CD4-positive, alpha-beta T cell treated with Interleukin-17A for 4 hours (primary cell): ENCODE measurements around the gene MRPS10.
"Not testable (repeated sequence)": the region's sequence is repeated elsewhere in the genome, so short reads cannot be mapped to it uniquely, and the experiment has no call there.

Experiments used
- DNase-seq: peaks from one replicate; pipeline ENCODE4 v3.0.0-alpha.2; 2020; ENCODE audit warnings: mixed read lengths

The MRPS10 gene

DNA sequence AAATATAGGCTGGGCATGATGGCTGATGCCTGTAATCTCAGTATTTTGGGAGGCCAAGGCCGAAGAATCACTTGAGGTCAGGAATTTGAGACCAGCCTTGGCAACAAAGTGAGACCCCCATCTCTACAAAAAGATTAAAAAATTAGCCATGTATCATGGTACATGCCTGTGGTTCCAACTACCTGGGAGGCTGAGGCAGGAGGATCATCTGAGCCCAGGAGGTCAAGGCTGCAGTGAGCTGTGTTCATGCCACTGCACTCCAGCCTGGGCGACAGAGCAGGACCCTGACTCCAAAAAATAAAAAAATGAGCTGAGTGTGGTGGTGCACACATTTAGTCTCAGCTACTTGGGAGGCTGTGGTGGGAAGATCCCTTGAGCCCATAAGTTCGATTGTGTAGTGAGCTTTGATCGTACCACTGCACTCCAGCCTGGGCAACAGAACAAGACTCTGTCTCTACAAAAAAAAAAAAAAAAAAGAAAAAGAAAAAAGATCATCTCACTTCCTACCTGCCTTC lies 12.8 kb downstream of the MRPS10 start:
- DNase-seq: no peak

DNA sequence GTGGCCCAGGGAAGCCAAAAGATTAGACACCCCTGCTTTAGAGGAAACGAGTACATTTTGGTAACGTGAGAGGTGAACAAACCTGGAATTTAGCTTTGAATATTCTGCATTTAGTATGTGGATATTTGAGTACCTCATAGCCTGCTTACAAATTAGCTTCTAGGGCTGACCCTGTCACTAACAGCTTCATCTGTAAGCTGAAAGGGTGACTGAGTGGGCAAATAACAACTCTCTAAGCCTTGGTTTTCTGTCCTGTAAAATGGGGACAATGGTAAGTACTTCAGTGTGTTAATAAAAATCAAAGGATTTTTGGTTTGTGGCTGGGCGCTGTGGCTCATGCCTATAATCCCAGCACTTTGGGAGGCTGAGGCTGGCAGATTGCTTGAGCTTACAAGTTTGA lies 14.5 kb downstream of the MRPS10 start:
- no peak for DNase-seq

DNA sequence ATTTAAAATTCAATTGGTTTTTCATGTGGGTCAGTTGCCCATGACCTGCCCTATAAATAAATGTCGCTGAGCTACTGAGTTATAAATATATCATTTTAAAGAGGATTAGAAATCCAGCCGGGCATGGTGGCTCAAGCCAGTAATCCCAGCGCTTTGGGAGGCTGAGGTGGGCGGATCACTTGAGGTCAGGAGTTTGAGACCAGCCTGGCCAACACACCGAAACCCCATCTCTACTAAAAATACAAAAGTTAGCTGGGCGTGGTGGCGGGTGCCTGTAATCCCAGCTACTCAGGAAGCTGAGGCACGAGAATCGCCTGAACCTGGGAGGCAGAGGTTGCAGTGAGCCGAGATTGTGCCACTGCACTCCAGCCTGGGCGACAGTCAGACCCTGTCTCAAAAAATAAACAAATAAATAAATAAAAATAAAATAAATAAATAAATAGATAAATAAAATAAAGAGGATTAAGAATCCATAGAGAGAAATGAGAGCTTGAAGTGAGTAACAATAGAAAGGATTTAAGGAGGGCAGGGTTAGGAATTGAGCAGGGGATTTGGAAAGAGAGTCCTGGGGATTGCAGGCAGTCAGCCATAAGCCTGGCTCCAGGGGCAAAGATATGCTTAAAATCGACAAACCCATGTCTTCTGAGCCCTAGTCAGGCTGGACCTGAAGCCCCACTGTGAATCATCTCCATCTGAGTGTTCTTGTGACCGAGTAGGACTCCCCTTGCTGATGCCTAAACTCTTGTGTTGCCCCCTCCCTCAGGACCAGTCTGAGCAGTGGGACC lies 15.3 kb downstream of the MRPS10 start:
- not testable (repeated sequence) for DNase-seq

DNA sequence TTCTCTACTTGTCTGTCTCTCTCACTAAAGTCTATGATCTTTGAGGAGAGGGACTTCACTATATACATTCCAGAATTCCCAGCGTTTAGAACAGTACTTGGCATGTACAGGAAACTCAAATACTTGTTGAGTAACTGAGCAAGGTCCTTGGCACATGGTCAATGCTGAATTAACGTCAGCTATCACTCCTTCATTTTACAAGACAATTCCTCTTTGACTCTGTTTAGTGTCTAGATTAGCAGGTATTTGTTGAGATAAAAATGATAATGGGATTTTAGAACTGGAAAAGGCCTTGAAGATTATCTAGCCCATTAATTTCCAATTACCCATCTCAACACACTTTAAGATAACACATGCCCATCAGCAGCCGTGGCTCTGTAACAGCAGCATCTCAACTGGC lies 16.3 kb downstream of the MRPS10 start:
- DNase-seq: no peak

DNA sequence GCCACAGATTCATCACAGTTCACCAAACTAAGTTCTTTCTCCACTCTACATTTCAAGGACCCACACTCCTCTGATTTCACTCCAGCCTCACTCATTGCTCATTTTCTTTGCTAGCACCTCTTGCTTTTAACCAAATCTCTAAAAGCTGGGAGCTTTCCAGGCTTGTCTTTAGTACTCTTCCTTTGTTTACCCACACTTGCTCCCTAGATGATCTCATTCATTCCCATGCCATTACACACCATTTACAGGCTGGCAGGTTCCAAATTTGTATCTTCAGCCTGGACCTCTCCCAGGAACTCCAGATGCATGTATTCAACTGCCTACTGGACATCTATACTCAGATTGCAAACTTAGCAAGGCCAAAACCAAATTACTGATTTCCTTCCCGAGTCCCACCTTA lies 17.6 kb downstream of the MRPS10 start:
- DNase-seq: no peak

DNA sequence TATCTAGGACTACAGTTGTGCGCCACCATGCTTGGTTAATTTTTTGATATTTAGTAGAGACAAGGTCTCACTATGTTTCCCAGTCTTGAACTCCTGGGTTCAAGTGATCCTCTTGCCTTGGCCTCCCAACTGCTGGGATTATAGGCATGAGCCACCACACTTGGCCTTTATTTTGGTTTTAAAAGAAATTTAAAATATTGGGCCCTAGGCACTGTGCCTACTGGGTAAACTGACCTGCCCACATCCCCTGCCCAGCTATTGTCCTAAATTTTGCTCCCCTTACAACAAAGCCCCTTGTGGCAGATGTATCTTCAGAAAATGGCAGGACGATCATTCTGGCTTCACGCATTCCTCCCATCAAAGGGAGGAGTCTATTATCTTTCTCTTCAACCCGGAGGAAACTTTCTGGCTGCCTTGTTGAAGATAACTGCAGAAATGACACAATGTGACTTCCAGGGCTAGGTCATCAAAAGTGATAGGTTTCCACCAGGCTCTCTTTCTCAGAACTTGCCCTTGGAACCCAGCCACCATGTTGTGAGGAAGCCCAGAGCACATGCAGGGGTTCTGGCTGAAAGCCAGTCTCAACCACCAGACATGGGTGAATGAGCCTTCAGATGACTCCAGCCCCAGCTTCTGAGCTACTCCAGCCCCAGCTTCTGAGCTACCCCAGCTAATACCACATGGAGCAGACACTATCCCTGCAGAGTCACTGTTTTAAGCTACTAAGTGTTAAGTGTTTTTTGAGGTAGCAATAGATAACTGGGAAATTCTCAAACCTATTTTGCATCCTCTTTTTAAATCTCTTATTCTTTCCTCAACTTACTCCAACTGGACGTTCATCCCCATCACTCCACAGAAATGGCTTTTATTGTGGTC lies 18.3 kb downstream of the MRPS10 start:
- DNase-seq: no peak

DNA sequence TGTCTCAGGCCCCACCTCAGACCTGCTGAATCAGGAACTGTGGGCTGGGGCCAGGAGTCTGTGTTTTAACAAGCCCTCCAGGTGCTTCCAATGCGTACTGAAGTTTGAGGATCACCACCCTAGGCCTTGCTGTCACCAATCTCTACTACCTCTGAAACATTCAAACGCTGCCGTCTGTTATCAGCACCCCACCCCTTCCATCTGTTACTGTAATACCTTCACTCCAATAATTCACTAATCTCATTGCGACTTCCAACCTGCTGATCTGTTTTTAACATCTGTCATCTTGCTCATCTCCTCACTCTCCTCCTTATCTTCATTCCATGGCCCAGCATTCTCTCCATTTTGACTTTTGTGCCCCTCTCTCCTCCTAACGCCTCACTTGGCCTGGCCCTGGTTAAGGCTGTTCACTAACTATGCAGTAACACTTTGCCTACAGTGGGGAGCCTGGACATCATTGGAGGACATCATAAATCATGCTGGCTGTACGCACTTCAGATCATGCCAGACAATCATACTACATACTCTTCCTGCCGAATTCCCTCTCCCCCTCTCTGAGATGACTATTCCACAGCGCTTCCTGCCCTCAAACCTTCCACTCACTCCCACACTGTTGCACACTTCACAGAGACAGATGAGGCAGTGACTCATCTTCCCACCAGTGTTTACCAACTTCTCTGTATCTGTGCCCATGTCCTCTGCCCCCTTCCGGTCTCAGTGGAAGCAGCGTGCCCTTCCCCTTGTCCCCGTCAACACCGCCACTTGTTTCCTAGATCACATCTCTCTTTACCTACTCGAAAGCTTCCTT lies 19.9 kb downstream of the MRPS10 start:
- DNase-seq: peak; percentile 37

DNA sequence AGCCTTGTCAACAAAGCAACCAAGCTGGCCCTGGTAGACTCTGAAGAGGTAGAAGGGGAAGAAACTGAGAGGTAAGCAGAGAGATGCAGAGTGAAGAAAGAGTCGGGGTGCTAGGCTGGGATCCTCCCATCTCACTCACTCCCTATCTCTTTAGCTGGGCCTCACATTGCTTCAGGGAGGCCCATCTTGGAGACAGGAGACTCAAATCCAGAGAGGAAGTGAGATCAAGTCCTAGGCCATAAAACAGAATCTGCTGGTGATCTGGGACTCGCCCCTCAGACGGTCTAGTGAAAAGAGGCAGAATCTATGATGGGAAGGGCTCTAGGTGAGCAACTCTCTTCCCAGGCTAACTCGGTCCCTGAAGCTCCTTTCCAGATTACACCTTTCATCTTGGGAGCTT lies 22.2 kb downstream of the MRPS10 start:
- DNase-seq: no peak

DNA sequence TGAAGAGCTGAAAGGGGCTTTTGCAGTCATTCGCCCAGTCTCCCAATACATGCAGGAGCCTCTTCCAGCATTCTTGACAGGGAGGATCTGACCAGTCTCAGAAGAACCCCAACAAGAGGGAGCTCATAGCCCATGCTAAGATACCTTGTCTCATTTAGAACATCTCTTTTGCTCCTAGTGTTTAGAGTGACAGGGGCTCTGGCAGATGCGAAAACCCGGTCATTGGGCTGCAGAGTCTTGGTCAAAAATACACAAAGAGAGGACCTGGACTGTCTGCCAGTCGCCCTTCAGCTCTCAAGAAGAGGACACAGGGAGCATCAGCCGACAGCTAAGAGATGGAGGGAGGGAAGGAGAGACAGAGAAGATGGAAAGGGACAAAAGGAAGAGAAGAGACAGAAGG lies 23.6 kb downstream of the MRPS10 start:
- DNase-seq: no peak

DNA sequence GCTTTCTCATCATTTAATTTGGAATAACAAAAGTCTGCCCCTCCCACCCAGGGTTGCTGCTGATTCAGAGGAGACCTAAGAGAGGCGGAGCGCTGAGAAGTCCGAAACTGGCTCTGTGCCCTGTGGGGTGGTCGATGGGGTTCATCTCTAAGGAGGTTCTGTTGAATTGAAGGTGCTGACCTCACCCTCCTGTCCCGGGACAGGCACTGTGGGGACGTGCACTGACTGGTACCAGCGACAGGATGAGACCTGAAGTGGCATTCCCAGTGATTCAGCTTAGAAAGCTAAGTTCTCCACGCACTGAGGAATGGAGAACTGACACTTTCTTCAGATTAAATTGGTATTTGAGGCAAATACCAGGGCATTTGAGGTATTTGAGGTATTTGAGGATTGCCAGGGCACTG lies 24.2 kb downstream of the MRPS10 start:
- no peak for DNase-seq

DNA sequence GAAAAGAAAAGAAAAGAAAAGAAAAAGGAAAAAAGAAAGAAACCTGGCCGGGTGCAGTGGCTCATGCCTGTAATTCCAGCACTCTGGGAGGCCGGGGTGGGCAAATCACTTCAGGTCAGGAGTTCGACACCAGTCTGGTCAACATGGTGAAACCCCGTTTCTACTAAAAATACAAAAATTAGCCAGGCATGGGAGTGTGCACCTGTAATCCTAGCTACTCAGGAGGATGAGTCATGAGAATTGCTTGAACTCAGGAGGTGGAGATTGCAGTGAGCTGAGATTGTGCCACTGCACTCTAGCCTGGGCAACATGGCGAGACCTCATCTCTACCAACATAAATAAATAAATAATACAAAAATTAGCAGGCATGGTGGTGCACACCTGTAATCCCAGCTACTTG lies 25.3 kb downstream of the MRPS10 start:
- DNase-seq: not testable (repeated sequence)

DNA sequence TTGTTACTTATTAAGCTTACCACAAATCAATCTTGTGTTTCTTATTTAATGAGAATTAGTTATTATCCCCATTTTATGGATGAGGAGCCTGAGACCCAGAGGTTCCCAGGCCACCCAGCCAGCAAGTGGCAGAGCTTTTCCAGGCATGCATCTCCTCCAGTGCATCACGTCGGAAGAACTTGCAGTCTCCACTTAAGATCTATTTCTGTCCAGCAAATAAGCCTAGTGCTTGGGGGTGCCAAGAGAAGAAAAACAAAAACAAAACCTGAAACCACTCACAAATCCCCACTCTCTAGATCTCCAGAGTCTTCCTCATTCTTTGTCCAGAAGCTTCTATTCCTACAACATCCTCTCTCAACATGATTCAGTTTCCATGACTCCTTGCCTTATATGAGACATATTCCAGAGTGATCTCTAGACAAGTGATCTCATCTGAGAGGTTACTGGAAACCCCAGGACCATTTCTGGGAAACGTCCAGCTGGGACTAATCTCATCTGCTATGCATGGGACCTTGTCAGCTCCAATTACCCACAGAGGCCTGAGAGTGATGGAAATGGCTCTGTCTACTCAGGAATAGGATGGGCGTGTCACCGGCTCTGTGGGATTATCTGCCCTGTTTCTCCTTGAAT lies 27.0 kb downstream of the MRPS10 start:
- DNase-seq: no peak

DNA sequence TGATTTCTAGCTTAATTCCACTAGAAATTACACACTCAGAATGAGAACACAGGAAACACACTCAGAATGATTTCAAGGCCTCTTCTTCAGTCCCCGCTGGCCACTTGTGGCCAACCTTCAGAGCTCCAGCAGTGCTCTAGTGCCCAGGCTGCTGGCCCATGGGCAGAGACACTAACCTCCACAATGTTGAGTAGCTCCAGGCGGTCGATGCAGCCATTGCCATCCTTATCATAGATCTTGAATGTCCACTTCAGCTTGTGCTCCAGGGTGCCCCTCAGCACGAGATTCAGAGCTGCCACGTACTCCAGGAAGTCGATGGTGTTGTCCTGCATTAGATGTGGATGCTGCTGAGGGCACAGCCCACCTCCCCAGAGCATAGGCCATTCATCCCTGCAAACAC lies 29.3 kb downstream of the MRPS10 start:
- DNase-seq: no peak

DNA sequence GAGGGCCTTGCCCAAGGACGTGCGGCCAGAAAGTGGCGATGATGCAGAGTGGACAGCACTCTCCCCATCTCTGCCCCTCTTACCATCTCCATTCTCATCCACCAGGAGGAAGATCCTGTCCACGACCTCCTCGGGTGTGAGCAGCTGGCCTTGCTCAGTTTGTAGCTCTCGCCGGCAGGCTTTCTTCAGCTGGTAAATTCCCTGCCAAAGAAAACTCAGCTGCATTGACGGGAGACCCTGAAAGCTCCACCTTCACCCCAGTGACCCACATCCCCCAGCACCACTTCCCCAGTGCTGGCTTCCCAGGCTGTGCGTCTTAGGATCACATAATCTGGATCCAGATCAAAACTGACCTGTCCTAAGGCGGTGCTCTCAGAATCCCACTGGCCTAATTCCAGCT lies 32.1 kb downstream of the MRPS10 start:
- DNase-seq: no peak

DNA sequence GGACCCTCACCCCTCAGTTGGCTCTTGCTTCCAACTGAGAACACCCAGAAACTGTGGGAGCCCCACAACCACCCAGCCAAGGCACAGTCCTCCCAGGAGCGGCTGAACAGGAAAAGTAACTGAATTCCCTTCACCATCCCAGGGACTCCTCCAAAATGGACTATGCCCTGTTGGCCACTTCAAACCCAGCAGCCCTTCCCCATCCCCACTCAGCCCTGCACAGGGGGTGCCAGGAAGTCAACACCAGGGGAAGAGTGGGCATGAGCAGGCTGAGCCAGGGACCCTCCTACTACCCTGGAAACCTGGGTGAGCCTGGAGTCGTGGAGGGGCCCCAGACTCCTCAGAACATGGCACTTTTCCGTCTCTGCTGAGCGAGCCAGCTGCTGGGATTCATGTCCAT lies 33.2 kb downstream of the MRPS10 start:
- no peak for DNase-seq

DNA sequence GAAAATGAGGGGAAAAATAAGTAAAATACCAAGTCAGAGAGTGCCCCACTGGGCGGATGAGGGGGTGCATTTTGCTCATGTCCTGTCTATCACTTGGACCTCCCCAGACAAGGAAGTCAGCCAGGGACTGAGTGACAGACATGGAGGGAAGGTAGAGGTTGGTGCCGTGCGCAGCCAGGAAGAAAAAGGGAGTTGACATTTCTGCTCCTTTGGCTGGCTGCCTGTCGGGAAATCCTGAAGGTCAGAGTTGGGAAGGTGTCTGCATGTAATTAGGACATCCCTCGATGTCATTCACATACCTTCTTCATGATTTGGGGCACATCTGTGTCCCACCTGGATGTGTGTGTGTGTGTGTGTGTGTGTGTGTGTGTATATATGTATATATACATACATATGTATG lies 35.6 kb downstream of the MRPS10 start:
- no peak for DNase-seq

DNA sequence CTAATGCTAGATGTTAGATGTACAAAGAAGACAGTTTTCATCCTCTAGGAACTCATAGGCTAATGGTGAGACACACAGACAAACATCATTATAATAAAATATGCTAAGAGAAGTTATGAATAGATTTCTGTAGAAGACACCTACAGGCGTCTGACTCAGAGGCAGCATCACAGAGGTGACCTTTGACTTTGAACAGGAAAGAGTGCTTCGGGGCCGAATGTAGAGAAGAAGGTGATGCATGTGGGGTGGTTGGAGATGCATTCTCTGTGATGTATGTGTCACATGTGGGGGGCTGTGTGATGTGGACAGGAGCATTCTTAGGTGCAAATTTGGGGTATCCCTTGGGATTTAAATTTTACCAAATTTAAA lies 37.7 kb downstream of the MRPS10 start:
- DNase-seq: no peak

DNA sequence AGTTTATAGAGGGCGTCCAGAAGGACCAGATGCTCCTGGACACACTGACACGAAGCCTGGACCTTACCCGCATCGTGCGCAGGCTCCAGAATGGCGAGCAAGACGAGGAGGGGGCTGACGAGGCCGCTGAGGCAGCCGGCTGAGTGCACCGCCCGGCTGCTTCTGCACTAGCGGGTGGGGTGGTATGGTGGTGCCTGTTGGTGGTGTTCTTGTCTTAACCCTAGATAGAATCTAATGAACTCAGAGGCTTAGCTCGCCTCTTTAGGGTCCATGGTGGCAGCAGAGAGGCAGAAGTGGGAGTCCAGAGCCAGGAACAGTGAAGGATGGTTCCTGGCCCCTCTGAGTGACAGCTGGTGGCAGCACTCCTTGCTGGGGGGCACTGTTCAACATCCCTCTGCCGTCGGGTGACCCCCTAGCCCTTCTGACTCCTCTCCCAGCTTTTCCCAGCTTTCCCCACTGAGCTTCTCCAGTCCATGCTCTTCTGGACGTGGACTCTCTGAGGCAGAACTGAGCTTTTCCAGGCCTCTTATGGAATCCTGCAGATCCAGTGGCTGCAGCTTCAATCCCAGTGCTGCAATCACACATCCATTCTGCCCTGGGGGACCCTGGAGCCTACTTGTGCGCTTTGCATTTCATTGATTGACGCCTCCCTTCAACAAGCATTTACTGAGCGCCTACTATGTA lies 38.3 kb downstream of the MRPS10 start:
- DNase-seq: no peak

DNA sequence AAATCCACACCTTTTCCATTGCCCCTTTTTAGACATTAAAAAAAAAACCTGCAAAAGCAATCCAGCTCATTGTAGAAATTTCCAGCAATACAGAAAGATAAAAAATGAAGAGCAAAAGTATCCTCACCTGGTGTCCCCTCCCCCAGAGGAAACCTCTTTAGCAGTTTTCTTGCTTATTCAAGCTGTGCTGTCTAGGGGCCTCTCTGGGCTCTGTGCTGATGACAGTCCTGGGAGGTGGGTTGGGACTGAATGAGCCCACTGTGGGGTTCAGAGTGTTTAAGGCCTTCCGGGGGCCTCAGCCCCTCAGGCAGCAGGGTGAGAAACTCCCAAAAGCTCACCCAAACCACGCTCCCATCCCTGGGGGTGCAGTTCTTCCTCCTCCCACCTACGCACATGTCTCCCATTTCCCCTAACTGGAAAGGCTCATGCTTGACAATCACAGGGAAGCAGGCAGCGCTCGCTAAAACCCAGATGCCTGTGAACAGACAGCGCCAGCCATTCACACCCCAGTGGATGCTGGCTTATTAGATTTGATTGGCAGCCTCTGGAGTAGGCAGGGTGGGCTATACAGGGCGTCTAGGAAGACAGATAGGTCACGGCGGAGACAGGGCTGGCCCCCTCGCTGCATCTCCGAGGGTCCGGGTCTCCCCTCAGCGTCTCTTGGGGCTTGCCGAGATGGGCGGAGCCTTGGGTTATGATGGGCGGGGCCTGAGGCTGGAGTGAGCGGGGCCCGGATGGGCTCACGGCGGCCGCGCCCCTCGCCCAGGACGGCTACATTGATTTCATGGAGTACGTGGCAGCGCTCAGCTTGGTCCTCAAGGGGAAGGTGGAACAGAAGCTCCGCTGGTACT lies 39.9 kb downstream of the MRPS10 start:
- DNase-seq: peak; percentile 38

DNA sequence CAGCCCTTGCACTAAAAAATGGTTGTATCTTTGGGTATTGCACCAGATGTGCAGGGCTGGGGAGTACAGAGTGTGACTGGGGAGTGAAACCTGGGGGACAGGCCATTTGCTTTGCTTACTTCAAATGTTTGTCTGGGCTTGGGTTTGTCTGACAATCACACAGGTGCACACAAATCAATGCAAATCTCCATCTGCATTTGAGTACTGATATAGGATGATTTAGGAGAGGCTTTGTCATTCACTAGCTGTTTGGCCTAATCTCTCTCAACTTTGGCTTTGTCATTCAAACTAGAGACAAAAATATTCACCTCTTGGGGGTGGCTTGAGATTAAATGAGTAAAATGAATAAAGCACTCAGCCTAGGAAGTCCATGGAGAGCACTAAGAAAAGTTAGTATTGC lies 40.7 kb downstream of the MRPS10 start:
- DNase-seq: no peak

DNA sequence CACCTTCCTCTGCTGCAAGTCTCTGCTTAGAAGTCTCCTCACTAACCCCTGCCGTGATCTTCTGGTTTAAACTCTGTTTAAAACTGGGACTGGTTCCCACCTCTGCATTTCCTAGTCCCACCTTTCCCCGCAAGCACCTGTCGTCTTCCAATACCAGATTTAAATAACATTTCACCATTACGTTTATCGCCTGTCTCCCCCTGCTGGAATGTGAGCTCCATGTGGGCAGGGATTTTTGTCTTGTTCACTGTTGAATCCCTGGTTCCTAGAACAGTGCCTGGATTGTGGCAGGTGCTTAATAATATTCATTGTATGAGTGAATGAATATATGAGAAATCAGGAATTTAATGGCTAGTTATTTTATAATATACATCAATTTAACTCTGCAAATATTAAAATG lies 41.8 kb downstream of the MRPS10 start:
- DNase-seq: no peak
